ENCODE measurements around the gene CCDC3. TPM values are rescaled to one million over a fixed set of nuclear protein-coding genes. Genes with fewer than 3 reads are reported as not detected.

CCDC3 gene
- total RNA-seq, 1 experiment from 2014 or later: not detected

DNA sequence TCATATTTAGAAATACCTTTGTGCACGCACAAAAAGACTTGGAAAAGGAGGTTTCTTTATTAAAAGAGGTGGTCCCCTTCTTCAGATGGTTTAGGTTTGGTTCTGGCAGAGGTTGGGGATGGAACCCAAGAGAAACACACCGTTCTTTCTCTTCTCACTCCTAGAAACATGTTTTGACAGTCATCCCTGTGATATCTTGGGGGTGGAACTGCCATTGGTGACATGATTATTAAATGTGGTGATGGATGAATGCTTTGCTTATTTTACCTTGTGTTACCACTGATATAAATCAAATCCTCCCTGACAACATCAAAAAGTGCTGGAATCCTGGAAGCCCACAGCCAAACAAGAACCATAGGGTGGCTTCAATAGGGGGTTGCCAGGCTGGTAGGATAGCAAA is 146.5 kb downstream of the CCDC3 start:
- Histone ChIP-seq H3K9ac (ENCODE audit: low read length) (no peak overlapping the region), H4K20me1 (ENCODE audit: low read length) (no peaks in the 10 kb centered on the region), H3K79me2 (ENCODE audit: low read length) (no peaks in the 10 kb centered on the region), H3K27ac (ENCODE audit: low read length) (no peak overlapping the region), H3F3A (ENCODE audit: low read length, unreplicated experiment) (no peaks in the 10 kb centered on the region), H3K36me3 (ENCODE audit: low read depth, low read length) (no peaks in the 10 kb centered on the region), H3K4me1 (ENCODE audit: insufficient read depth, low read length) (no peaks in the 10 kb centered on the region), H3K4me3 (ENCODE audit: low read length) (no peak overlapping the region), H3K27me3 (ENCODE audit: low read length) (peaks cover 7% of the 10 kb centered on the region; the same call in 1 of the 2 replicates), H2AFZ (ENCODE audit: low read length) (no peak overlapping the region), H3K9me2 (replicated peaks; ENCODE audit: low read length) (no peaks in the 10 kb centered on the region), H3K9me3 (ENCODE audit: low read length) (no peaks in the 10 kb centered on the region), H3K4me2 (ENCODE audit: low read length) (no peak overlapping the region)
- ATAC-seq (no peak), DNase-seq (no peak)
- no peak for TF ChIP-seq EZH2phosphoT487 (IDR thresholded peaks at IDR 0.05; ENCODE audit: borderline replicate concordance, low read length)
- TF ChIP-seq, protein P1, sequence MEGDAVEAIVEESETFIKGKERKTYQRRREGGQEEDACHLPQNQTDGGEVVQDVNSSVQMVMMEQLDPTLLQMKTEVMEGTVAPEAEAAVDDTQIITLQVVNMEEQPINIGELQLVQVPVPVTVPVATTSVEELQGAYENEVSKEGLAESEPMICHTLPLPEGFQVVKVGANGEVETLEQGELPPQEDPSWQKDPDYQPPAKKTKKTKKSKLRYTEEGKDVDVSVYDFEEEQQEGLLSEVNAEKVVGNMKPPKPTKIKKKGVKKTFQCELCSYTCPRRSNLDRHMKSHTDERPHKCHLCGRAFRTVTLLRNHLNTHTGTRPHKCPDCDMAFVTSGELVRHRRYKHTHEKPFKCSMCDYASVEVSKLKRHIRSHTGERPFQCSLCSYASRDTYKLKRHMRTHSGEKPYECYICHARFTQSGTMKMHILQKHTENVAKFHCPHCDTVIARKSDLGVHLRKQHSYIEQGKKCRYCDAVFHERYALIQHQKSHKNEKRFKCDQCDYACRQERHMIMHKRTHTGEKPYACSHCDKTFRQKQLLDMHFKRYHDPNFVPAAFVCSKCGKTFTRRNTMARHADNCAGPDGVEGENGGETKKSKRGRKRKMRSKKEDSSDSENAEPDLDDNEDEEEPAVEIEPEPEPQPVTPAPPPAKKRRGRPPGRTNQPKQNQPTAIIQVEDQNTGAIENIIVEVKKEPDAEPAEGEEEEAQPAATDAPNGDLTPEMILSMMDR (conservative IDR thresholded peaks at IDR 0.05; ENCODE audit: low read depth, low read length): no peak
- no peak for TF ChIP-seq EZH2 (IDR thresholded peaks at IDR 0.05; ENCODE audit: low read length, unreplicated experiment)
- intact Hi-C loops (cut with micrococcal nuclease): no loop called here
- CTCF ChIA-PET: no interaction called here
- POLR2A ChIA-PET (ENCODE audit: unreplicated experiment): no interaction called here
- BruUV-seq (replicated peaks): no TSS peak

- peaks cover 7% of the 10 kb centered on the region; the same call in 1 of the 2 replicates for H3K27me3 ChIP-seq (ENCODE audit: low read length)
- H4K20me1 ChIP-seq (ENCODE audit: low read length): no peaks in the 10 kb centered on the region
- no TSS peak for BruUV-seq (replicated peaks)
- ChIA-PET CTCF (no interaction called here), POLR2A (ENCODE audit: unreplicated experiment) (no interaction called here)
- ATAC-seq (no peak), DNase-seq (no peak)
- no peaks in the 10 kb centered on the region for H3K79me2 ChIP-seq (ENCODE audit: low read length)
- TF ChIP-seq EZH2 (IDR thresholded peaks at IDR 0.05; ENCODE audit: low read length, unreplicated experiment) (no peak), EZH2phosphoT487 (IDR thresholded peaks at IDR 0.05; ENCODE audit: borderline replicate concordance, low read length) (no peak)
- TF ChIP-seq, protein P1 (conservative IDR thresholded peaks at IDR 0.05; ENCODE audit: low read depth, low read length): no peak
- no peak overlapping the region for H3K4me2 ChIP-seq (ENCODE audit: low read length)
- H3K36me3 ChIP-seq (ENCODE audit: low read depth, low read length): no peaks in the 10 kb centered on the region
- no peak overlapping the region for H2AFZ ChIP-seq (ENCODE audit: low read length)
- no peaks in the 10 kb centered on the region for H3K4me1 ChIP-seq (ENCODE audit: insufficient read depth, low read length)
- intact Hi-C loops (cut with micrococcal nuclease): no loop called here
- H3K9me2 ChIP-seq (replicated peaks; ENCODE audit: low read length): no peaks in the 10 kb centered on the region
- no peaks in the 10 kb centered on the region for H3K9me3 ChIP-seq (ENCODE audit: low read length)
- H3K9ac ChIP-seq (ENCODE audit: low read length): no peak overlapping the region
- H3K4me3 ChIP-seq (ENCODE audit: low read length): no peak overlapping the region
- H3F3A ChIP-seq (ENCODE audit: low read length, unreplicated experiment): no peaks in the 10 kb centered on the region
- no peak overlapping the region for H3K27ac ChIP-seq (ENCODE audit: low read length)
These were observed 148.8 kb downstream of the CCDC3 start for GRCh38 chr10:12852687-12853086.

DNA sequence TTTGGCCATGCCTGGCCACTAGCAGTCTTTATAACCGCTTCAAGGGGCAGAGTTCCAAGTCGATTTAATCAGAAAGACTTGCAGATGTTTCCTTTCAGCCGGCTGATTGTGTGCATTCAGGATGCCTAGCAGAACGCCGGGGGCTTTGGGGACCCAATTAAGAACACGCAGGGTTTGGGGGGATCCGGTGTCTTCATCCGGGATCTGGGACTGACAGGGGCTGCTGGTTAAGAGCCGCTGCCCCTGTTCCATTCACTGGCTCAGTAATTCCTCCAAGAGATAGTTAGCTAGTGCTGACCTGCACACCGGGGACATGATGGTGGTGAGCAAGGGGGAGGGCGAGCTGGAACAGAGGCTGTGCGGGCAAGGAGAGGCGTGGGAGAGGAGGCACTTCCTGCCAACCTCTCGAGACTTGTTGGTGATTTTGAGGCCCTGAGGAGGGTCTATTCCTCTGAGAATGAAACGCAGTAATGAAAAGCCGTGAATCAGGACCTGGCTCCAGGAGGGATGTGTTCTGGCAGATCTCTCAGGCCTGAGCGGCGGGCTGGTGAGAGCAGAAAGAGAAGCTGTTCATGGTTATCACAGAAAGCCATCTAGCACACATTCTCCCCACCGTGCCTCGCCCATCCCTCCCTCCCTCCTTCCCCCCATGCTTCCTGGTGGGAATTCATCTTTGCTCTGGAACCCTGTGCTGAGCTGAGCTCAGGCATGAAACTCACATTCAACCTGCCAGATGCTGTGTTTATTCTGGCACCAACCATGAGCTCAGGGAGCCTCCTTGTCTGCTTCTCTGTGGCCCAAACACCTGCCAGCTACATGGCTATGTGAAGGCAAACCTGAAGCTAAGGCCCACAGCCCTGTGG is 152.0 kb downstream of the CCDC3 start:
- POLR2A ChIA-PET (ENCODE audit: unreplicated experiment): interaction anchor here (0.6 kb wide), 1 partner anchor 43 kb away, joined by 4 read pairs; no protein-coding TSS in a partner anchor

More for the DNA sequence above, 152.0 kb downstream of the CCDC3 start:
- H3K9me3 ChIP-seq (ENCODE audit: low read length): no peaks in the 10 kb centered on the region
- H3K27ac ChIP-seq (ENCODE audit: low read length): no peak overlapping the region
- H3K4me1 ChIP-seq (ENCODE audit: insufficient read depth, low read length): peaks cover 12% of the 10 kb centered on the region
- H3K9ac ChIP-seq (ENCODE audit: low read length): no peak overlapping the region
- intact Hi-C loops (cut with micrococcal nuclease): no loop called here
- H3K27me3 ChIP-seq (ENCODE audit: low read length): peaks cover 1% of the 10 kb centered on the region; the same call in 1 of the 2 replicates
- H4K20me1 ChIP-seq (ENCODE audit: low read length): no peaks in the 10 kb centered on the region
- TF ChIP-seq, protein P1 (conservative IDR thresholded peaks at IDR 0.05; ENCODE audit: low read depth, low read length): no peak
- no peak for TF ChIP-seq EZH2 (IDR thresholded peaks at IDR 0.05; ENCODE audit: low read length, unreplicated experiment)
- BruUV-seq (replicated peaks): no TSS peak
- no peak for ATAC-seq
- no peak for DNase-seq
- H3K9me2 ChIP-seq (replicated peaks; ENCODE audit: low read length): no peaks in the 10 kb centered on the region
- H3K4me2 ChIP-seq (ENCODE audit: low read length): no peak overlapping the region
- no peaks in the 10 kb centered on the region for H3K36me3 ChIP-seq (ENCODE audit: low read depth, low read length)
- no peak overlapping the region for H2AFZ ChIP-seq (ENCODE audit: low read length)
- H3K4me3 ChIP-seq (ENCODE audit: low read length): no peak overlapping the region
- no peaks in the 10 kb centered on the region for H3K79me2 ChIP-seq (ENCODE audit: low read length)
- CTCF ChIA-PET: interaction anchor here (0.7 kb wide), 1 partner anchor 607 kb away, joined by 3 read pairs; no protein-coding TSS in a partner anchor
- no peaks in the 10 kb centered on the region for H3F3A ChIP-seq (ENCODE audit: low read length, unreplicated experiment)
